ENCODE data around the gene ABCC6. TPM values are rescaled to one million over a fixed set of nuclear protein-coding genes. Genes with fewer than 3 reads are reported as not detected.

The ABCC6 gene
- total RNA-seq, 1 experiment from 2014 or later, result not detected

GRCh38 chr16:16137110-16137509 lies 86.2 kb downstream of the ABCC6 start:
- no peaks in the 10 kb centered on the region for H3K27me3 ChIP-seq (replicated peaks; ENCODE audit: insufficient read depth, low read depth, low read length, poor library complexity)
- H3K36me3 ChIP-seq (ENCODE audit: insufficient read depth, low read length, poor library complexity, severe bottlenecking), result peaks cover 12% of the 10 kb centered on the region
- no peaks in the 10 kb centered on the region for H3K4me1 ChIP-seq (ENCODE audit: insufficient read depth, low read length, poor library complexity, severe bottlenecking)
- CTCF ChIA-PET, result no interaction called here
- no peak for TF ChIP-seq EZH2 (IDR thresholded peaks at IDR 0.05; ENCODE audit: borderline replicate concordance, low read depth, low read length, poor library complexity, severe bottlenecking)
- no peak for TF ChIP-seq CTCF (conservative IDR thresholded peaks at IDR 0.05; ENCODE audit: low read depth, low read length)
- DNase-seq (ENCODE audit: low spot score), result no peak
- H3K4me3 ChIP-seq (ENCODE audit: low read depth, low read length, poor library complexity, severe bottlenecking), result no peak overlapping the region
- intact Hi-C loops (cut with micrococcal nuclease; ENCODE audit: unreplicated experiment), result no loop called here
- POLR2A ChIA-PET (ENCODE audit: low non-redundant PET), result no interaction called here
- BruUV-seq (replicated peaks), result no TSS peak
- no peaks in the 10 kb centered on the region for H3K9me3 ChIP-seq (ENCODE audit: low read depth, low read length, poor library complexity, severe bottlenecking)
- H3K27ac ChIP-seq (ENCODE audit: low read depth, low read length, poor library complexity, severe bottlenecking), result no peak overlapping the region

DNA sequence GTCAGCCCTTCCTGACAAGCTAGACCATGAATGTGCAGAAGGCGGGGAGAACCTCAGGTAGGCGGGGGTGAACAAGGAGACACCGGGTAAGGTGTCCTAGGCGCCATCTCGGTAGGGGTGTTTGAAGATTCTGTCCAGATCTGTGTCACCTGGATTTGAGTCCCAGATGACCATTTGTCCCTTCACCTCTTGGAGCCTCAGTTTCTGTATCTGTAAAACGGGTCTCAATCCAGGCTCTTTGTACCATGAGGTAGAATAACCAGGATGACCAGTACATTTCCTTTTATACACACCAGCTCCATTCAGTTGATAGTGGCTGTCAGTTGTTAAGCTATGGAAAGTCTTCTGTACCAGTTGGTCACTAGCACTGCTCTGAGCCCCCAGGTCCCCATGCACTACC lies 86.7 kb downstream of the ABCC6 start:
- intact Hi-C loops (cut with micrococcal nuclease; ENCODE audit: unreplicated experiment), result no loop called here
- H3K36me3 ChIP-seq (ENCODE audit: insufficient read depth, low read length, poor library complexity, severe bottlenecking), result peaks cover 12% of the 10 kb centered on the region
- no peak overlapping the region for H3K4me3 ChIP-seq (ENCODE audit: low read depth, low read length, poor library complexity, severe bottlenecking)
- no peak for DNase-seq (ENCODE audit: low spot score)
- H3K9me3 ChIP-seq (ENCODE audit: low read depth, low read length, poor library complexity, severe bottlenecking), result no peaks in the 10 kb centered on the region
- ChIA-PET CTCF (no interaction called here), POLR2A (ENCODE audit: low non-redundant PET) (no interaction called here)
- H3K27me3 ChIP-seq (replicated peaks; ENCODE audit: insufficient read depth, low read depth, low read length, poor library complexity), result no peaks in the 10 kb centered on the region
- H3K27ac ChIP-seq (ENCODE audit: low read depth, low read length, poor library complexity, severe bottlenecking), result no peak overlapping the region
- BruUV-seq (replicated peaks), result no TSS peak
- no peaks in the 10 kb centered on the region for H3K4me1 ChIP-seq (ENCODE audit: insufficient read depth, low read length, poor library complexity, severe bottlenecking)
- TF ChIP-seq CTCF (conservative IDR thresholded peaks at IDR 0.05; ENCODE audit: low read depth, low read length) (no peak), EZH2 (IDR thresholded peaks at IDR 0.05; ENCODE audit: borderline replicate concordance, low read depth, low read length, poor library complexity, severe bottlenecking) (no peak)

- TF ChIP-seq EZH2 (IDR thresholded peaks at IDR 0.05; ENCODE audit: borderline replicate concordance, low read depth, low read length, poor library complexity, severe bottlenecking), result no peak
- no peak for TF ChIP-seq CTCF (conservative IDR thresholded peaks at IDR 0.05; ENCODE audit: low read depth, low read length)
- H3K4me3 ChIP-seq (ENCODE audit: low read depth, low read length, poor library complexity, severe bottlenecking), result no peak overlapping the region
- no peaks in the 10 kb centered on the region for H3K9me3 ChIP-seq (ENCODE audit: low read depth, low read length, poor library complexity, severe bottlenecking)
- POLR2A ChIA-PET (ENCODE audit: low non-redundant PET), result no interaction called here
- no peak for DNase-seq (ENCODE audit: low spot score)
- CTCF ChIA-PET, result no interaction called here
- no peak overlapping the region for H3K27ac ChIP-seq (ENCODE audit: low read depth, low read length, poor library complexity, severe bottlenecking)
- no TSS peak for BruUV-seq (replicated peaks)
- H3K4me1 ChIP-seq (ENCODE audit: insufficient read depth, low read length, poor library complexity, severe bottlenecking), result no peaks in the 10 kb centered on the region
- no peaks in the 10 kb centered on the region for H3K27me3 ChIP-seq (replicated peaks; ENCODE audit: insufficient read depth, low read depth, low read length, poor library complexity)
- H3K36me3 ChIP-seq (ENCODE audit: insufficient read depth, low read length, poor library complexity, severe bottlenecking), result peaks cover 9% of the 10 kb centered on the region
- intact Hi-C loops (cut with micrococcal nuclease; ENCODE audit: unreplicated experiment), result no loop called here
Observed at GRCh38 chr16:16133943-16134604, 89.2 kb downstream of the ABCC6 start.
